ENCODE data around the gene DOC2A.

- TF ChIP-seq POLR2A (IDR thresholded peaks at IDR 0.05; ENCODE audit: low read depth, low read length) (no peak), POLR2AphosphoS5 (IDR thresholded peaks at IDR 0.05; ENCODE audit: low read depth, low read length) (no peak), TAF1 (IDR thresholded peaks at IDR 0.05; ENCODE audit: borderline replicate concordance, low read depth, low read length) (no peak)
Observed at GRCh38 chr16:29982560-29983419, 28.0 kb downstream of the DOC2A start.

Measured in GM12892 (cell line).